ENCODE data around the gene DDX60. TPM values are rescaled to one million over a fixed set of nuclear protein-coding genes. Genes with fewer than 3 reads are reported as not detected.

DDX60 gene
- 1.6 and 4.7 TPM in 2 replicates for polyA plus RNA-seq

GRCh38 chr4:168318266-168318895 lies at the start of gene DDX60:
TSS of gene DDX60 (minus strand) at chr4:168318752. CDS start at chr4:168311259, 7,493 bp downstream.

Other genes starting within 250 kb of the DDX60 start
- not detected in 2 replicates for gene ANXA10, start 226.2 kb downstream of the DDX60 start, polyA plus RNA-seq
- 0.64 and 3.5 TPM in 2 replicates for gene DDX60L, start 161.7 kb upstream of the DDX60 start, polyA plus RNA-seq
- gene PALLD, start 178.3 kb upstream of the DDX60 start, polyA plus RNA-seq, result 6.2 and 10.2 TPM in 2 replicates